NCI-H510A (cell line): ENCODE measurements around the gene KIAA1671.
A peak's percentile ranks its signal among the peaks of the same experiment; 100 is the strongest.
"Not testable (repeated sequence)": the region's sequence is repeated elsewhere in the genome, so short reads cannot be mapped to it uniquely, and the experiment has no call there.

Experiments used
- DNase-seq: peaks from one replicate; lab custom pipeline; 2025; lab: John Stamatoyannopoulos, UW

Gene KIAA1671

GRCh38 chr22:24951942-24952836 is at the start of gene KIAA1671:
KIAA1671 (plus strand) TSS chr22:24952716; CDS start chr22:25028000, 75,284 bp downstream.
- peak; percentile 56 for DNase-seq

GRCh38 chr22:24905909-24906308 is 46.6 kb upstream of the KIAA1671 start:
- DNase-seq = no peak

- DNase-seq = not testable (repeated sequence)
Observed at GRCh38 chr22:24907101-24907500, 45.4 kb upstream of the KIAA1671 start.

GRCh38 chr22:24920029-24920428 is 32.5 kb upstream of the KIAA1671 start:
- no peak for DNase-seq

- DNase-seq = no peak
Observed at GRCh38 chr22:24925586-24926427, 26.7 kb upstream of the KIAA1671 start.

- no peak for DNase-seq
Observed at GRCh38 chr22:24926428-24926725, 26.1 kb upstream of the KIAA1671 start.

GRCh38 chr22:24926849-24927579 is 25.5 kb upstream of the KIAA1671 start:
- no peak for DNase-seq

GRCh38 chr22:24928322-24928721 is 24.2 kb upstream of the KIAA1671 start:
- no peak for DNase-seq

- DNase-seq = no peak
Observed at GRCh38 chr22:24930678-24931077, 21.8 kb upstream of the KIAA1671 start.

- DNase-seq = no peak
Observed at GRCh38 chr22:24935771-24936483, 16.6 kb upstream of the KIAA1671 start.

GRCh38 chr22:24937114-24937513 is 15.4 kb upstream of the KIAA1671 start:
- no peak for DNase-seq

- DNase-seq = no peak
Observed at GRCh38 chr22:24938741-24939341, 13.7 kb upstream of the KIAA1671 start.

- DNase-seq = no peak
Observed at GRCh38 chr22:24942301-24942700, 10.2 kb upstream of the KIAA1671 start.

GRCh38 chr22:24944217-24944937 is 8.1 kb upstream of the KIAA1671 start:
- DNase-seq = no peak

GRCh38 chr22:24945430-24945829 is 7.1 kb upstream of the KIAA1671 start:
- no peak for DNase-seq

GRCh38 chr22:24947383-24947782 is 5.1 kb upstream of the KIAA1671 start:
- DNase-seq = no peak

GRCh38 chr22:24947881-24948280 is 4.6 kb upstream of the KIAA1671 start:
- DNase-seq = no peak

- DNase-seq = no peak
Observed at GRCh38 chr22:24948356-24949202, 3.9 kb upstream of the KIAA1671 start.

- no peak for DNase-seq
Observed at GRCh38 chr22:24950272-24950902, 2.1 kb upstream of the KIAA1671 start.
